Myocyte (in vitro differentiated cells): ENCODE measurements around the gene CYP21A2. TPM values are rescaled to one million over a fixed set of nuclear protein-coding genes. Genes with fewer than 3 reads are reported as not detected.

ENCODE experiments used
- DNase-seq: peaks from one replicate; pipeline ENCODE4 v3.0.0-alpha.2; 2012; ENCODE audit warnings: low read depth
- total RNA-seq: library from RNA; depleted of rRNA; stranded (reverse); fragments of >200 nt; gene quantifications from 2 replicates; pipeline ENCODE4 v1.2.3, GENCODE V29; 2014

CYP21A2 gene
- total RNA-seq, 1 donor from 2014 or later: not detected

DNA sequence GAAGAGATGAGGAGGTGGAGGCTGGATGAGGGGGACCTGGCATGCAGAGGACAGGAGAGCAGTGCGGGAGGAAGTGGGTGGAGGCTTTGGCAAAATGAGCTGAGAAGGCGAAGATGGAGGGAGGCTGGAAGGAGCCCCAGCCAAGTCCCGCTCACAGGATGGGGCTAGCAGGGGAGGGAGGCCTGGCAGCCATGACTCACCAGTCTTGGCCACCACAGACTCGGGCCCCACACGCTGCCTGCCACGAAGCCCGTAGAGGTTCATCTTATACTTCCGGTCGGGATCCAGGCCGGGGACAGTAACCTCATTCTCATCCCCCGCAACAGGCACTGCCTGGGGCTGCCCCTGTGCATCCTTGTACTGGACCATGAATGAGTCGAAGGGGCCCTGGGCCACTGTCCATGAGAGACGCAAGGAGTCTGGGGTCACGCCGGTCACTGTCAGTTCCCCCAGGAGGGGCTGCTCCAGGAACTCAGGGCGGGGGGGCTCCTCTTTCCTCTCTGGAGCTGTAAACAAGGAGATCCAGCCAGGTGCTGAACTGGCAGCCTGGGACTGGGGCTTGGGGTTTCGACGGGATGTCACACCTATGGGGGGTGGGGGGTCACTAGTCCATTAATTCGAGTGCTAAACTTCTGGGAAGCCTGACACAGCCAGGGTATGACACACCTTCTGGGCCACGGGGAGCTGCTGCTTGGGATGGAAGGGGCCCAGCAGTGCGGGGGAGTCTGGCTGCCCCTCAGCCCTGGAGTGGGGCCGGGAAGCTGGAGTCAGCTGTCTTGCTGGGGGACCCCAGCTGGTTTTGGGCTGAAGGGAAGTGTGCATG lies 43.2 kb downstream of the CYP21A2 start:
- DNase-seq: peak; percentile 68

DNA sequence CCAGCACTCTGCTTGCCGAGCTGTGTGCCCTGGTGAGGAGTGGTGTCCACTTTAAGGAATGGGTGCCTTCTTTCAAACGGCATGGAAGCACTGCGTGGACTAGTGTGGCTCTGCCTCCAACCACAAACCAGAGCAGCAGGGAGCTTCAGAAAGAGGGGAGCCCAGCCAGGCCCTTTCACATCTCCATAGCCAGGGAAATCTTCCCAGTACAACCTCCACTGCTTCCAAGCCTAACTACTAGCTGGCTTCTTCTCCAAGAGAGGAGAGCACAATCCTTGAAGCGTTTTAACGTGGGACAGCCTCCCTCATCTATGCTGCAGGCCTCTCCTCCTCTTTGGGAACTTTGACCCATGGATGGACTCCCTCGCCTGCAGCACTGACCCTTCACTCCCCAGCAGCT lies 44.3 kb downstream of the CYP21A2 start:
- no peak for DNase-seq

DNA sequence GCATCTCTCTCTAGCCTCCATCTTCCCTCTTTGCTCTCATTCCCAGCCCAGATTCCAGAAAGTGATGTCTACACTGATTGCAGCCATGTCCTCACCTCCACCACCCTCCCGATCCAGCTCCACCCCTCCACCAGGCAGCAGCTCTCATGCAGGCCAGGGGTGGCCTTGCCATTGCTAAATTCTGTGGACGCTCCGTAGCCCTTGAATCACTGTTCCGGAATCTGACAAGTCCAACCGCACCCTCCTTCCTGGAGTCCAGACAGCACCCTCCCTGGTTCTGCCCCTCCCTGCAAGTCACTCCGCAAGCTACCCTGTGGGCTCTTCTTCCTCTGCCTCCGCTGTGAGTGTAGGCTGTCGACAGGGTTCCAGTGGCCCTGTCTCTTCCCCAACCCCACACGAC lies 44.7 kb downstream of the CYP21A2 start:
- peak; percentile 88 for DNase-seq

DNA sequence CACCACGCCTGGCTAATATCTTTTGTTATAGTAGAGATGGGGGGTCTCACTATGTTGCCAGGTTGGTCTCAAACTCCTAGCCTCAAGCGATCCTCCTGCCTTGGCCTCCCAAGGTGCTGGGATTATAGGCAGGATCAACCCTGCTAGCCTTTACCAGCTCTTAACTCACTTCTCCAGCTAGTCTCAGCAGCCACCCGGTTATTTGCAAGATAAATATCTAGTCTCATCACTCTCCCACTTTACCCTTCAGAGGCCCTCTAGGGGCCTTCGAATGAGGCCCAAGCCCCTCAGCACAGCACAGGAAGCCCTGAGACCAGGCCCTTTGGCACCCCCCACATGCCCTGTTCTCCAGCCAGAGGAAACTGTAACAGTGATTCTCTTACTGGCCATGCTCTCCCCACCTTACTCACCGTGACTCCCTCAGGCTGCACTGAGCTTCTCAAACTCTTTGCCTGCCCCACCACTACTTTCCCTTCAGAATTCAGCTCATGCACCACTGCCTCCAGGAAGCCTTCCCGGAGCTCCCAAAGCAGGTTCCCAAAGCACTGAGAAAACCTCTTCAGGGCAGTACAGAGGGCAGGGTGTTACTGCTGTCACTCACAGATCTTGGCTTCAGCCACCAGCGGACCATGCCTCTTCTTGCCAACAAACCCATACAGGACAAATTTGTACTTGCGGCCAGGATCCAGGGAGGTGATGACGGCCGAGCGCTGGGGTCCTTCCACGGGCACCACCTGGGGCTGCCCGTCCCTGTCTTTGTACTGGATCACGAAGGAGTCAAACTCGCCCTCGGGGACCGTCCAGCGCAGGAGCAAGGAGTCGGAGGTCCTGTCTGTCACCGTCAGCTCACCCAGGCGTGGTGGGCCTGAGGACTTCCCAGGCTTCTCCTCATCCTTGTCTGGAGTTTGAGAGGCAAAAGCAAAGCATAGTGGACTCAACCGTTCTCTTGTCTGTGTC lies 45.9 kb downstream of the CYP21A2 start:
- DNase-seq: no peak

DNA sequence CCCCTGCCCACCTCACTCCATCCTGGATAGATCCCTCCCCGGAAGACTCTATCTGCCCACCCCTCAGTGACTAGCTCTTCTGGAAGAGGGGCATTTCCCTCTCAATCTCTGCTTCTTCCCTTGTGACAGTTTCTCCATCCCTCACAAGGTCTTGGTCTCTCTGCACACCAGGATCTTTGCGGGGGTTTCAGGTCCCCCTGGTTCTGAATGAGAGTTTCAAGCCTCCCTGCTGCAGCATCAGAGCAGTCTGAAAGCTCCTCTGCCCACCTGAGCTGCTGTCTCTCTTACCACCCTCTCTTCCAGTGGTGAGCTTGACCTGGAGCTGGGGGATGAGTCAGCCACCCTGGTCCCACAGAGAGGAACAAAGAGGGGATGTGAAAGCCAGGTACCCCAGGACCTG lies 46.6 kb downstream of the CYP21A2 start:
- DNase-seq: no peak

DNA sequence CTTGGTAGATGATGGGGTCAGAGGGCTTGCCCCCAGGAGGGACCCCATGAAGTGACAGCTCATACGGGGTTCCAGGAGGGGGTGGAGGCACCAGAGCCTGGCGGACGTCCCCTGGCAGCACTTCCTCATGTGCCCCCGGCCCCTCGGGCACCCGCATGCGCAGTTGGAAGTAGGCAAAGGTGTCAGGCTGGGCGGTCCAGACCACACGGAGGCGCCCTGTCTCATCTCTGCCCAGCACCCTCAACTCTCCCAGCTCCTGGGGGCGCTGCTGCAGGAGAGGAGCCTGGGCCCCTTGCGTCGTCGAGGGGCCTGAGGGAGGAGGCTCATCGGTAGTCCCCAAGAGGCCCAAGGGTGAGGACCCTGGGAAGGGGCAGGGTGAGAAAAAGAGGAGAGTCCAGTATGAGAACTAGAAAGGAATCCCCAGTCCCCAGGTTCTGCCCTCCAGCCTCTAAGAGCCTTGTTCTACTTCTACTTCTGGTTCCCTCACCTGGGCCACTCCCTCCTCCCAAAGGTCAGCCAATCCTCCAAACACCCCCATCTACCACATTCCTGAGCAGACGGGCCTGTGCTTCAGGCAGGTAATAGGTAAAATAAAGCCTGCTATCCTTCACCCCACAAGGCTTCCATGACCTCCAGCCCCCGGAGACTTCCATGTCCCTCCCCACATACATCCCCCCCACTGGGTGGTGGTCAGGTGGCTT lies 47.7 kb downstream of the CYP21A2 start:
- DNase-seq: no peak

DNA sequence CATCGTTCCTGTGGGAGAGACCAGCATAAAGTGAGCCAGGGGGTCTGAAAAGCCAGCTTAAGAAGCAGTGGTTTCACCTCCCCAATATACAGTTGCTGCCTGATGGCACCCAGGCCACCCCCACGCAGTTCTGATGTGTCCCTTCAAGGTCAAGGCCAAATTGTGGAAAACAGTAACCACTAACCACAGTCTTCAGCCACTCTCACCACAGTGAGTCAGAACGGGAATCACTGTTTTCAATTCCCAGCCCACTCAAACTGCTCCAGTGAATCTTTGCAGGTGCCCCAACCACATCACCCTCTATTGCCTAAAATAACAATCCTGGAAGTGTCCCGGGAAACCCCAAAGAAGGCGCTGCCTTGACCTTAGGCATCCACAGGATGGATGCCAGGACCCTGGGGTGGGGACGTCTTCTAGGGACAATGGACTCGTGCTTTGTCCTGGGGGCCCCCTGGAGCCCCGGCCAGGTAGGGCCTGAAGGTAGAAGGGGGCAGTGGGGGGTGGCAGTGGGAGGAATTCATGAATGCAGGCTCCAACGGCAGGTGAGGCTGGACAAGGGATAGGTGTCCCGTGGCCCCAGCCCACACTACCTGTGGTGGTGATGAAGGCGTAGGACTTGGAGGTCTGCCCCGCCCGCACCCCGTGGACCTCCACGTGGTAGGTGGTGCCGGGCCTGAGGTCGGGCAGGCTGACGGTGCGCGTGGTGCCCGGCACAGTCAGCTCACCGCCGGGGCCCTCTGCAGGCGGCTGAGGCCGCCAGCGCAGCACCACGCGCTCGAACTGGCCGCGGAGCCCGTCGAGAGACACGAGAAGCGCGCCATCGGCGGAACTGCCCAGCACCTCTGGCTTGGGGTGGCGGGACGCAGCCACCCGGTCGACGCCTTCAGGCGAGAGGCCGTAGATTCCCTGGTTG lies 48.7 kb downstream of the CYP21A2 start:
- peak; percentile 93 for DNase-seq

DNA sequence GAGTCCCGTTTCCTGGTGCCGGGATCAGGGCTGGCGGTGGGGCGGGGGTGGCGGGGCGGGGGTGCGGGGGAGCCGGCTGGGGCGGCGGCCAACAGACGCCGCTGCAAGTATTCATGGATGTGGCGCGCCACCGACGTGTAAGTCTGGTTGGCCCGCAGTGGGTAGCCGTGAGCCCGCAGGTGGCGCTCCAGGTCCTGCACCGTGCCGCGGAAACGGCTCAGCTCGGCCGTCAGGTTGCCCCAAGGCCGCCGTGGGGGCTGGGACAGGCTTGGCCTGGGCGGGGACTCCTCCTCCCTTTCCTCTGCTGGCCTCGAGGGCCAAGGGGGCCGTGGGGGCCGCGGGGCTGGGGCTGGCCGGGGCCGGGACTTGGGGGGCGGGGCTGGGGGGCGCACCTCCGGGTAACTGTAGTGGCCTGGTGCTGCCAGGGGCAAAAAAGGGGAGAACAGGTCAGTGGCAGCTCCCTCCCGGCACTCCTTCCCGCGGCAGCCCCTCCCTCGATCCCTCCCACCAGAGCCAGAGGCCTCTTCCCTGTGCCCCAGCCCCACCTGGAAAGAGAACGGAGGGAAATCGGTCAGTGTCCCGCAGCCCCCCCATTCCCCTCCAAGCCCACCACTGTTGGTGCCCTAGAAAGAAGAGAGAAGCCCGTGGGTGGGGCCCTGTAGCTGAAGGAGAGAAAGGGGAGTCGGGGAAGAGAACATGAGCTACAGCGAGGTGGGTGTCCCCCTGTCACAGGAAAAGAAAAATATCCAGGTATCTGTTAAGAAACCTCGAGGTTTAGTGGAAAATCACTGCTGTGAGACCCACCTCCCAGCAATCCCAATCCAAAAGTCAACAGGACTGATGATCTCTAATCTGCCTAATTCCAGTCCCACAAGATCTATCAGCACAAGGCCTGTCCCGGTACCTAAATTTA lies 49.6 kb downstream of the CYP21A2 start:
- no peak for DNase-seq

DNA sequence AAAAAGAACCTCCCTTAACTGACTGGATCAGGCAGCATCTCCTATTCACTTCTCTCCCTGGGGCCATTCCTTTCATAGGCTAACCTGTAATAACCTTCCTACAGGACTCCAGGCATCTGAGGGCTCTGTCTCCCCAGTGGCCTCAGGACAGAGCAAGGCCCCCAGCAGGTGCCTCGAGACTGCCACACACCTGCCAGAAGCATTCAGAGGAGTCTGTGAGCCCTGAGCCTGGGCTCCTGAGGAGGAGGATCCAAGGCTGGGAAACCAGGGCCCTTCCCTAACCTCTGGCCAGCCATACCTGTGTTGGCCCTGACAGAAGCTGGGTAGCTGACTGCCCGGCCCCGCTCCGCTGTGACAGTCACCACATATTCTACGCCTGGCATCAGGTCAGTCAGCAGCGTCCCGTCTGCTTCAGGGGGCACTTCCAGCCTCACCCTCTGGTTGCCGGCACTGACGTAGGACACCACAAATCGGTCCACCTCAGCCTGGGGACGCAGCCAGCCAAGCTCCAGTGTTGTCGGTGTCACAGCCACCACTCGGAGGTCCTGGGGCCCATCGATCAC lies 50.4 kb downstream of the CYP21A2 start:
- no peak for DNase-seq

DNA sequence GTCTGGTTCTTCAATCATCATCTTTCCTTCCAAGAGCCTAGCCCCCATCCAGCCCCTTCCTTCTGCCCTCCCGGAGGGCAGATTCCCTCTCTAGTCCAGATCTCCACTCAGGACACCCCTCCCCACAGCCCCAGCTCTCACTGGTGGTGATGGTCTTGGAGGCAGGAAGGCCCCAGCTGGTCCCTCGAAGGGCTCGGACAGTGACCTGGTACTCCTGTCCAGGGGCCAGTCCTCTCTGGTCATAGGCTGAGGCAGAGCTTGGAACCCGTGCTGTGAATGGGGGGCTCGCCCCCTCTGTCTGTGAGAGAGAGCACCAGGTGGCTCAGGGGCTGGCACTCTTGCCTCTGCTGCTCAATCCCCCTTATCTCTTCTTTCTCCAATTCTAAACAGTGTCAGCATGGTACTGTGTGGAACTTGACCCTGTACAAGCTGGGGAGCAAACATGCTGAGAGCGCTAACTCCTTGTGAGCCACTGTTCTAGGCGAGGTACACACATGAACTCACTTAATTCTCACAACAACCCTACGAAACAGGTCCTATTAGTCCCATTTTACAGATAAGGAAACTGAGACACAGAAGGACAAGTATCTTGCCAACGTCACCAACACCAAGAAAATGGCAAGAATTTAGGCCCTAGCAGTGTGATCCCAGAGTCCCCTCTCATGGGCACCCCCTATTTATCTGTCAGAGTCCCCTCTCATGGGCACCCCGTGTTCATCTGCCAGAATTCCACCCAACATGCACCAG lies 51.0 kb downstream of the CYP21A2 start:
- DNase-seq: no peak

Other genes with a start within 250 kb of the CYP21A2 start
- gene VARS1, start 242.7 kb upstream of the CYP21A2 start, total RNA-seq: 56.4 and 62.2 TPM in 2 replicates
- 28.7 and 38.8 TPM in 2 replicates for gene LSM2, start 231.4 kb upstream of the CYP21A2 start, total RNA-seq
- 2.6 and 3.6 TPM in 2 replicates for gene HSPA1L, start 223.1 kb upstream of the CYP21A2 start, total RNA-seq
- gene HSPA1A, start 222.9 kb upstream of the CYP21A2 start, total RNA-seq: 109 and 131 TPM in 2 replicates
- gene HSPA1B, start 210.7 kb upstream of the CYP21A2 start, total RNA-seq: 86.3 and 98.7 TPM in 2 replicates
- gene NEU1, start 175.6 kb upstream of the CYP21A2 start, total RNA-seq: 128 and 187 TPM in 2 replicates
- gene SLC44A4, start 159.4 kb upstream of the CYP21A2 start, total RNA-seq: 0.11 and 0.16 TPM in 2 replicates
- 33.7 and 36.4 TPM in 2 replicates for gene EHMT2, start 140.7 kb upstream of the CYP21A2 start, total RNA-seq
- 2.7 and 3.3 TPM in 2 replicates for gene ZBTB12, start 136.3 kb upstream of the CYP21A2 start, total RNA-seq
- gene C2, start 110.7 kb upstream of the CYP21A2 start, total RNA-seq: 7.0 and 7.5 TPM in 2 replicates
- 1.8 and 6.6 TPM in 2 replicates for gene CFB, start 92.3 kb upstream of the CYP21A2 start, total RNA-seq
- gene NELFE, start 79.4 kb upstream of the CYP21A2 start, total RNA-seq: 86.4 and 87.1 TPM in 2 replicates
- 32.1 and 37.3 TPM in 2 replicates for gene SKIC2, start 79.2 kb upstream of the CYP21A2 start, total RNA-seq
- 28.7 and 32.3 TPM in 2 replicates for gene DXO, start 66.3 kb upstream of the CYP21A2 start, total RNA-seq
- 3.5 and 4.2 TPM in 2 replicates for gene C4A, start 56.4 kb upstream of the CYP21A2 start, total RNA-seq
- gene C4B, start 23.6 kb upstream of the CYP21A2 start, total RNA-seq: 3.0 and 6.7 TPM in 2 replicates
- 0.16 and 0.36 TPM in 2 replicates for gene TNXB, start 70.9 kb downstream of the CYP21A2 start, total RNA-seq
- 26.4 and 34.7 TPM in 2 replicates for gene ATF6B, start 89.8 kb downstream of the CYP21A2 start, total RNA-seq
- gene FKBPL, start 91.9 kb downstream of the CYP21A2 start, total RNA-seq: 4.7 and 6.8 TPM in 2 replicates
- not detected in 2 replicates for gene PRRT1, start 113.5 kb downstream of the CYP21A2 start, total RNA-seq
- 20.4 and 33.4 TPM in 2 replicates for gene PPT2, start 115.7 kb downstream of the CYP21A2 start, total RNA-seq
- 1.4 and 2.2 TPM in 2 replicates for gene EGFL8, start 126.2 kb downstream of the CYP21A2 start, total RNA-seq
- gene AGPAT1, start 137.7 kb downstream of the CYP21A2 start, total RNA-seq: 68.2 and 79.2 TPM in 2 replicates
- gene RNF5, start 140.0 kb downstream of the CYP21A2 start, total RNA-seq: 70.9 and 78.1 TPM in 2 replicates
- gene AGER, start 145.8 kb downstream of the CYP21A2 start, total RNA-seq: 0.86 and 0.88 TPM in 2 replicates
- 25.1 and 29.0 TPM in 2 replicates for gene PBX2, start 151.8 kb downstream of the CYP21A2 start, total RNA-seq
- 0.27 TPM in 1 of 2 replicates, not detected in the other for gene GPSM3, start 154.2 kb downstream of the CYP21A2 start, total RNA-seq
- gene NOTCH4, start 185.7 kb downstream of the CYP21A2 start, total RNA-seq: 0.53 and 1.2 TPM in 2 replicates